Gastroesophageal sphincter (tissue), 3 donors: ENCODE results near the gene RHOG.

ENCODE experiments used
- CTCF ChIP-seq, 4 experiments: fragments of 200-600 bp in 2 of 4; fragments of 450-650 bp in 2 of 4; sonication (generic) in 1 of 4; IDR thresholded peaks; one replicate each; pipeline ENCODE4 v1.5.1; 2017 to 2019; ENCODE audit warnings: antibody characterized with exemption in 4 of 4, mild to moderate bottlenecking in 2 of 4, moderate library complexity in 2 of 4
- EP300 ChIP-seq: sonication (generic); formaldehyde crosslinking; IDR thresholded peaks from one replicate; pipeline ENCODE4 v1.6.1; 2017; ENCODE audit warnings: antibody characterized with exemption, mild to moderate bottlenecking
- POLR2A ChIP-seq, 2 donors: fragments of 450-650 bp; IDR thresholded peaks; one replicate each; pipeline ENCODE4 v1.6.1; 2017; ENCODE audit warnings: antibody characterized with exemption in 2 of 2, mild to moderate bottlenecking in 2 of 2, moderate library complexity in 1 of 2
- POLR2AphosphoS5 ChIP-seq: sonication (generic); formaldehyde crosslinking; IDR thresholded peaks from one replicate; pipeline ENCODE4 v1.6.1; 2017; ENCODE audit warnings: antibody characterized with exemption

- TF ChIP-seq CTCF (IDR thresholded peaks at IDR 0.05) = no peak
- TF ChIP-seq POLR2AphosphoS5 = no peak
- no peak for TF ChIP-seq EP300
- TF ChIP-seq POLR2A (IDR thresholded peaks at IDR 0.05) = no peak
Measured at GRCh38 chr11:3796346-3796745, 44.4 kb downstream of the RHOG start.
